Endodermal cell (in vitro differentiated cells): ENCODE measurements around the gene CEACAM6. TPM values are rescaled to one million over a fixed set of nuclear protein-coding genes. Genes with fewer than 3 reads are reported as not detected.

Experiments used
- DNase-seq: peaks from one replicate; pipeline ENCODE4 v3.0.0-alpha.2; 2017
- H3K27ac ChIP-seq: 2 replicates; pipeline ENCODE4 v1.5.1; 2013; ENCODE audit warnings: mild to moderate bottlenecking, low read depth, low read length, moderate library complexity
- H3K27me3 ChIP-seq: 2 replicates; pipeline ENCODE4 v1.6.1; 2013; ENCODE audit warnings: mild to moderate bottlenecking, low read length, moderate library complexity; ENCODE audit not compliant: insufficient read depth, control insufficient read depth, poor library complexity, severe bottlenecking
- H3K36me3 ChIP-seq: 2 replicates; pipeline ENCODE4 v1.7.0; 2013; ENCODE audit warnings: mild to moderate bottlenecking, low read length, moderate library complexity; ENCODE audit not compliant: control insufficient read depth, insufficient read depth
- H3K4me1 ChIP-seq: one replicate; pipeline ENCODE4 v1.7.0; 2013; ENCODE audit warnings: low read length; ENCODE audit not compliant: control insufficient read depth, insufficient read depth
- H3K4me3 ChIP-seq: 2 replicates; pipeline ENCODE4 v1.5.1; 2013; ENCODE audit warnings: mild to moderate bottlenecking, low read length, moderate library complexity
- H3K9ac ChIP-seq: 2 replicates; pipeline ENCODE4 v1.6.1; 2013; ENCODE audit warnings: mild to moderate bottlenecking, low read length, moderate library complexity; ENCODE audit not compliant: poor library complexity, severe bottlenecking; ENCODE audit errors: extremely low read depth
- H3K9me3 ChIP-seq: 2 replicates; pipeline ENCODE4 v1.6.1; 2013; ENCODE audit warnings: mild to moderate bottlenecking, low read length, moderate library complexity; ENCODE audit not compliant: control insufficient read depth
- H3K27ac Mint-ChIP-seq: 2 replicates; pipeline ENCODE4 v1.8.0; 2020; ENCODE audit warnings: mixed read lengths
- H3K27me3 Mint-ChIP-seq: 2 replicates; pipeline ENCODE4 v1.8.0; 2021; ENCODE audit warnings: mild to moderate bottlenecking, mixed read lengths; ENCODE audit not compliant: insufficient read depth
- H3K36me3 Mint-ChIP-seq: 2 replicates; pipeline ENCODE4 v1.8.0; 2020; ENCODE audit warnings: low read depth, mixed read lengths
- H3K4me1 Mint-ChIP-seq: 2 replicates; pipeline ENCODE4 v1.8.0; 2020; ENCODE audit warnings: mixed read lengths
- H3K4me3 Mint-ChIP-seq: 2 replicates; pipeline ENCODE4 v1.8.0; 2020; ENCODE audit warnings: mild to moderate bottlenecking, moderate library complexity, mixed read lengths
- H3K9me3 Mint-ChIP-seq: 2 replicates; pipeline ENCODE4 v1.8.0; 2020; ENCODE audit warnings: mild to moderate bottlenecking, mixed read lengths
- CTCF ChIP-seq: fragments of 200-600 bp; sonication (generic); conservative IDR thresholded peaks from 2 replicates; pipeline ENCODE4 v1.5.0; 2021; ENCODE audit warnings: antibody characterized with exemption, mild to moderate bottlenecking
- WGBS, 2 experiments: methylation state at CpG; one replicate each; pipeline versions ENCODE4 v1.1.5 to v1.1.7; 2013; ENCODE audit warnings: missing lambda C conversion rate in 2 of 2, mixed read lengths in 1 of 2; ENCODE audit not compliant: insufficient coverage in 1 of 2, insufficient read length in 1 of 2; 5-methylcytosine and 5-hydroxymethylcytosine counted together
- total RNA-seq, 2 donors: library from RNA; stranded (reverse); fragmentation: NEBNext Ultra II Directional in 1 of 2; extraction: Animal tissue kit (Norgen Biotek cat#: 25700) in 1 of 2; gene quantifications; 2 replicates in 1 of 2; 3 replicates in 1 of 2; pipeline ENCODE4 v1.2.1, GENCODE V29; 2021

Gene CEACAM6
- total RNA-seq, 2 donors from 2014 or later, result not detected

- H3K27me3 Mint-ChIP-seq, result peaks cover 2% of the 10 kb centered on the region
Measured at GRCh38 chr19:41810301-41810700, 55.0 kb downstream of the CEACAM6 start.

GRCh38 chr19:41811036-41811435 is 55.7 kb downstream of the CEACAM6 start:
- no peaks in the 10 kb centered on the region for H3K4me1 Mint-ChIP-seq
- no peak overlapping the region for H3K4me3 Mint-ChIP-seq
- WGBS, 2 experiments, result 72 to 80% methylated on average over 1 to 3 of the region's 3 CpGs

More at GRCh38 chr19:41810301-41810700, 55.0 kb downstream of the CEACAM6 start:
- no peaks in the 10 kb centered on the region for H3K36me3 ChIP-seq
- Mint-ChIP-seq H3K27ac (no peak overlapping the region), H3K4me3 (no peak overlapping the region), H3K4me1 (no peaks in the 10 kb centered on the region), H3K9me3 (peaks cover 31% of the 10 kb centered on the region), H3K36me3 (no peaks in the 10 kb centered on the region)
- no peaks in the 10 kb centered on the region for H3K9me3 ChIP-seq
- WGBS, 2 experiments, result 40 to 80% methylated on average over 1 to 4 of the region's 4 CpGs
- H3K9ac ChIP-seq, result no peak overlapping the region
- H3K4me1 ChIP-seq, result no peaks in the 10 kb centered on the region
- no peak for DNase-seq
- TF ChIP-seq CTCF, result no peak
- H3K4me3 ChIP-seq, result no peak overlapping the region
- no peak overlapping the region for H3K27ac ChIP-seq
- H3K27me3 ChIP-seq, result peaks cover 11% of the 10 kb centered on the region

GRCh38 chr19:41811981-41812380 is 56.7 kb downstream of the CEACAM6 start:
- Mint-ChIP-seq H3K27me3 (peaks cover 2% of the 10 kb centered on the region), H3K4me1 (no peaks in the 10 kb centered on the region), H3K4me3 (no peak overlapping the region), H3K27ac (no peak overlapping the region), H3K36me3 (no peaks in the 10 kb centered on the region), H3K9me3 (peaks cover 31% of the 10 kb centered on the region)
- TF ChIP-seq CTCF, result no peak
- no peak for DNase-seq
- Histone ChIP-seq H3K36me3 (no peaks in the 10 kb centered on the region), H3K4me1 (no peaks in the 10 kb centered on the region), H3K4me3 (no peak overlapping the region), H3K9ac (no peak overlapping the region), H3K27ac (no peak overlapping the region), H3K9me3 (no peaks in the 10 kb centered on the region), H3K27me3 (peaks cover 11% of the 10 kb centered on the region)
- 52 to 71% methylated on average over 3 of the region's 3 CpGs for WGBS, 2 experiments

More at GRCh38 chr19:41811036-41811435, 55.7 kb downstream of the CEACAM6 start:
- H3K4me1 ChIP-seq, result no peaks in the 10 kb centered on the region
- Mint-ChIP-seq H3K27me3 (peaks cover 2% of the 10 kb centered on the region), H3K27ac (no peak overlapping the region), H3K36me3 (no peaks in the 10 kb centered on the region), H3K9me3 (peaks cover 31% of the 10 kb centered on the region)
- no peak for TF ChIP-seq CTCF
- no peak overlapping the region for H3K27ac ChIP-seq
- H3K27me3 ChIP-seq, result peaks cover 11% of the 10 kb centered on the region
- H3K9ac ChIP-seq, result no peak overlapping the region
- DNase-seq, result no peak
- no peak overlapping the region for H3K4me3 ChIP-seq
- no peaks in the 10 kb centered on the region for H3K36me3 ChIP-seq
- H3K9me3 ChIP-seq, result no peaks in the 10 kb centered on the region
